HG02763 (cell line): Measurements from ENCODE around the gene BEND5.

ENCODE experiments used
- ATAC-seq: cut with Tn5 transposase; IDR thresholded peaks from one replicate; pipeline ENCODE4 v1.9.1; 2021; ENCODE audit warnings: mild to moderate bottlenecking, moderate library complexity; ENCODE audit not compliant: unreplicated experiment

The BEND5 gene

GRCh38 chr1:48776393-48777218, at the start of gene BEND5:
Gene BEND5 (minus strand): TSS chr1:48776891. CDS start chr1:48776831, 60 bp downstream.
- ATAC-seq, result no peak

GRCh38 chr1:48823168-48823567, 46.5 kb upstream of the BEND5 start:
- ATAC-seq, result no peak

- ATAC-seq, result no peak
These were observed 43.8 kb upstream of the BEND5 start for GRCh38 chr1:48820491-48820890.

GRCh38 chr1:48817505-48818114, 40.9 kb upstream of the BEND5 start:
- peak; percentile 70 for ATAC-seq

GRCh38 chr1:48810740-48811139, 34.0 kb upstream of the BEND5 start:
- ATAC-seq, result no peak

- ATAC-seq, result no peak
These were observed 31.8 kb upstream of the BEND5 start for GRCh38 chr1:48808496-48808895.

GRCh38 chr1:48807554-48808260, 31.0 kb upstream of the BEND5 start:
- no peak for ATAC-seq

GRCh38 chr1:48803474-48803873, 26.8 kb upstream of the BEND5 start:
- no peak for ATAC-seq

GRCh38 chr1:48794816-48795215, 18.1 kb upstream of the BEND5 start:
- ATAC-seq, result no peak

GRCh38 chr1:48793863-48794262, 17.2 kb upstream of the BEND5 start:
- peak; percentile 70 for ATAC-seq

- no peak for ATAC-seq
These were observed 16.3 kb upstream of the BEND5 start for GRCh38 chr1:48792961-48793360.

- ATAC-seq, result no peak
These were observed 13.7 kb upstream of the BEND5 start for GRCh38 chr1:48790397-48790796.

GRCh38 chr1:48789903-48790302, 13.2 kb upstream of the BEND5 start:
- no peak for ATAC-seq

GRCh38 chr1:48785869-48786268, 9.2 kb upstream of the BEND5 start:
- ATAC-seq, result no peak

GRCh38 chr1:48784301-48784700, 7.6 kb upstream of the BEND5 start:
- no peak for ATAC-seq

GRCh38 chr1:48777219-48777895, 666 bp upstream of the BEND5 start:
- no peak for ATAC-seq

GRCh38 chr1:48775831-48776392, 779 bp downstream of the BEND5 start:
- ATAC-seq, result no peak

- no peak for ATAC-seq
These were observed 3.6 kb downstream of the BEND5 start for GRCh38 chr1:48773133-48773532.

- no peak for ATAC-seq
These were observed 4.5 kb downstream of the BEND5 start for GRCh38 chr1:48772211-48772610.

GRCh38 chr1:48771561-48771960, 5.1 kb downstream of the BEND5 start:
- no peak for ATAC-seq

- no peak for ATAC-seq
These were observed 8.6 kb downstream of the BEND5 start for GRCh38 chr1:48767975-48768510.
